PC-3 (cell line): Measurements from ENCODE around the gene RNF19B.

Experiments
- EZH2phosphoT487 ChIP-seq: fragments of 300-600 bp; sonication (generic); IDR thresholded peaks from 2 replicates; pipeline ENCODE4 v1.6.1; 2018; ENCODE audit warnings: mild to moderate bottlenecking, antibody characterized with exemption, low read length, borderline replicate concordance
- TF ChIP-seq, protein P1 (sequence below): fragments of 300-600 bp; sonication (generic); conservative IDR thresholded peaks from 2 replicates; pipeline ENCODE4 v1.5.1; 2017; ENCODE audit warnings: antibody characterized with exemption, low read depth, mild to moderate bottlenecking, low read length

GRCh38 chr1:32926562-32926961, 38.0 kb downstream of the RNF19B start:
- TF ChIP-seq, protein P1, sequence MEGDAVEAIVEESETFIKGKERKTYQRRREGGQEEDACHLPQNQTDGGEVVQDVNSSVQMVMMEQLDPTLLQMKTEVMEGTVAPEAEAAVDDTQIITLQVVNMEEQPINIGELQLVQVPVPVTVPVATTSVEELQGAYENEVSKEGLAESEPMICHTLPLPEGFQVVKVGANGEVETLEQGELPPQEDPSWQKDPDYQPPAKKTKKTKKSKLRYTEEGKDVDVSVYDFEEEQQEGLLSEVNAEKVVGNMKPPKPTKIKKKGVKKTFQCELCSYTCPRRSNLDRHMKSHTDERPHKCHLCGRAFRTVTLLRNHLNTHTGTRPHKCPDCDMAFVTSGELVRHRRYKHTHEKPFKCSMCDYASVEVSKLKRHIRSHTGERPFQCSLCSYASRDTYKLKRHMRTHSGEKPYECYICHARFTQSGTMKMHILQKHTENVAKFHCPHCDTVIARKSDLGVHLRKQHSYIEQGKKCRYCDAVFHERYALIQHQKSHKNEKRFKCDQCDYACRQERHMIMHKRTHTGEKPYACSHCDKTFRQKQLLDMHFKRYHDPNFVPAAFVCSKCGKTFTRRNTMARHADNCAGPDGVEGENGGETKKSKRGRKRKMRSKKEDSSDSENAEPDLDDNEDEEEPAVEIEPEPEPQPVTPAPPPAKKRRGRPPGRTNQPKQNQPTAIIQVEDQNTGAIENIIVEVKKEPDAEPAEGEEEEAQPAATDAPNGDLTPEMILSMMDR, result no peak
- TF ChIP-seq EZH2phosphoT487, result no peak
